BJ (cell line): Measurements from ENCODE around the gene APPBP2. TPM values are rescaled to one million over a fixed set of nuclear protein-coding genes. Genes with fewer than 3 reads are reported as not detected.

ENCODE experiments used
- CTCF ChIA-PET: fragments of 350-600 bp; formaldehyde crosslinking; extraction: SDS; loops from one replicate; lab custom pipeline; 2021; ENCODE audit warnings: antibody characterized with exemption, inconsistent platforms; lab: Yijun Ruan, JAX
- POLR2A ChIA-PET: fragments of 300-600 bp; sonication (Branson Sonifier 250); formaldehyde crosslinking; extraction: SDS; loops from one replicate; lab custom pipeline; 2021; ENCODE audit warnings: antibody characterized with exemption; lab: Charles Lee
- DNase-seq: peaks from one replicate; pipeline ENCODE4 v3.0.0-alpha.2; 2011; ENCODE audit warnings: low read depth
- H3K27me3 ChIP-seq: 2 replicates; pipeline ENCODE4 v1.6.0; 2011; ENCODE audit warnings: low read length; ENCODE audit not compliant: control insufficient read depth, insufficient read depth
- H3K36me3 ChIP-seq: 2 replicates; pipeline ENCODE4 v1.5.1; 2011; ENCODE audit warnings: low read length; ENCODE audit not compliant: control insufficient read depth, insufficient read depth
- H3K4me3 ChIP-seq: 2 replicates; pipeline ENCODE4 v1.5.1; 2011; ENCODE audit warnings: low read depth, mild to moderate bottlenecking, control low read depth, low read length
- CTCF ChIP-seq: IDR thresholded peaks from 2 replicates; pipeline ENCODE4 v1.5.1; 2011; ENCODE audit warnings: low read depth, mild to moderate bottlenecking, control low read depth, inconsistent platforms, low read length, moderate library complexity; ENCODE audit not compliant: insufficient read depth
- polyA plus RNA-seq: library from polyadenylated mRNA; depleted of rRNA; stranded (reverse); fragments of >200 nt; gene quantifications from 2 replicates; pipeline ENCODE4 v1.2.3, GENCODE V29; 2011

Gene APPBP2
- polyA plus RNA-seq, 1 experiment: 14.8 TPM

- no peak for DNase-seq
- ChIA-PET CTCF (interaction anchor here (1.4 kb wide), 1 partner anchor 10 kb away, joined by 4 read pairs; no protein-coding TSS in a partner anchor), POLR2A (no interaction called here)
- Histone ChIP-seq H3K36me3 (peaks cover 10% of the 10 kb centered on the region), H3K27me3 (no peaks in the 10 kb centered on the region), H3K4me3 (no peak overlapping the region)
- no peak for TF ChIP-seq CTCF
Measured at GRCh38 chr17:60451965-60452364, 74.1 kb downstream of the APPBP2 start.

- CTCF ChIA-PET: no interaction called here
- DNase-seq: no peak
- POLR2A ChIA-PET: no interaction called here
- H3K27me3 ChIP-seq: no peaks in the 10 kb centered on the region
- no peak for TF ChIP-seq CTCF
- H3K36me3 ChIP-seq: peaks cover 8% of the 10 kb centered on the region
- H3K4me3 ChIP-seq: no peak overlapping the region
Measured at GRCh38 chr17:60451071-60451470, 75.0 kb downstream of the APPBP2 start.

GRCh38 chr17:60447375-60447774 is 78.7 kb downstream of the APPBP2 start:
- Histone ChIP-seq H3K36me3 (peaks cover 1% of the 10 kb centered on the region), H3K27me3 (no peaks in the 10 kb centered on the region), H3K4me3 (no peak overlapping the region)
- ChIA-PET CTCF (interaction anchor here (1.3 kb wide), 1 partner anchor 191 kb away, joined by 4 read pairs; no protein-coding TSS in a partner anchor), POLR2A (no interaction called here)
- DNase-seq: no peak
- no peak for TF ChIP-seq CTCF

GRCh38 chr17:60445144-60445543 is 80.9 kb downstream of the APPBP2 start:
- no peak for DNase-seq
- H3K36me3 ChIP-seq: no peaks in the 10 kb centered on the region; the same call in none of the 2 replicates
- CTCF ChIA-PET: interaction anchor here (1.1 to 1.6 kb wide), 2 partner anchors 194 to 304 kb away, joined by 3 to 5 read pairs; no protein-coding TSS in a partner anchor

GRCh38 chr17:60443713-60444112 is 82.3 kb downstream of the APPBP2 start:
- TF ChIP-seq CTCF: no peak
- POLR2A ChIA-PET: no interaction called here
- no peak overlapping the region for H3K4me3 ChIP-seq
- H3K27me3 ChIP-seq: no peaks in the 10 kb centered on the region
- CTCF ChIA-PET: no interaction called here
- DNase-seq: no peak
- no peaks in the 10 kb centered on the region for H3K36me3 ChIP-seq

More at GRCh38 chr17:60445144-60445543, 80.9 kb downstream of the APPBP2 start:
- Histone ChIP-seq H3K27me3 (no peaks in the 10 kb centered on the region), H3K4me3 (no peak overlapping the region)
- TF ChIP-seq CTCF: no peak
- POLR2A ChIA-PET: no interaction called here
